GM12878 (cell line): ENCODE data around the gene ZSCAN4. TPM values are rescaled to one million over a fixed set of nuclear protein-coding genes. Genes with fewer than 3 reads are reported as not detected.

ENCODE experiments used
- ATAC-seq: fragments of 200-7000 bp; cut with Tn5 transposase; 3 replicates; pipeline ENCODE4 v1.9.1; 2020; ENCODE audit warnings: mild to moderate bottlenecking, moderate library complexity
- BruUV-seq: library from RNA; stranded (reverse); fragments of 400-500 nt; replicated peaks from 2 replicates; lab custom pipeline; 2021; lab: Mats Ljungman, UMichigan
- CTCF ChIA-PET: fragments of 300-600 bp; sonication (Branson Sonifier 250); formaldehyde crosslinking; extraction: SDS; loops from one replicate; lab custom pipeline; 2021; ENCODE audit warnings: inconsistent platforms; lab: Yijun Ruan, JAX
- POLR2A ChIA-PET: fragments of 350-600 bp; formaldehyde crosslinking; extraction: SDS; loops from one replicate; lab custom pipeline; 2021; ENCODE audit warnings: inconsistent platforms; lab: Charles Lee
- RAD21 ChIA-PET: fragments of 300-600 bp; sonication (Branson Sonifier 250); formaldehyde crosslinking; loops from one replicate; lab custom pipeline; 2023; ENCODE audit warnings: antibody characterized with exemption; ENCODE audit not compliant: unreplicated experiment; lab: Charles Lee
- SMC1A ChIA-PET: fragments of 300-600 bp; sonication (Branson Sonifier 250); formaldehyde crosslinking; loops from one replicate; lab custom pipeline; 2023; ENCODE audit not compliant: unreplicated experiment, uncharacterized antibody; lab: Charles Lee
- DNase-seq: peaks from one replicate; pipeline ENCODE4 v3.0.0-alpha.2; 2011; ENCODE audit warnings: low read depth, low spot score
- FAIRE-seq: peaks from 3 replicates; lab custom pipeline; 2011; peaks lifted over from hg19 to GRCh38; lab: Jason Lieb, UNC
- H2AFZ ChIP-seq: 2 replicates; pipeline ENCODE4 v1.6.0; 2011; ENCODE audit warnings: low read depth, low read length, control low read depth; ENCODE audit not compliant: control insufficient read depth
- H3K27ac ChIP-seq: 2 replicates; pipeline ENCODE4 v1.5.1; 2011; ENCODE audit warnings: control low read depth; ENCODE audit not compliant: control insufficient read depth, insufficient read depth
- H3K27me3 ChIP-seq, 2 experiments: replicated peaks in 1 of 2; 2 replicates each; pipeline versions ENCODE4 v1.6.0 to v1.6.1; 2011; ENCODE audit warnings: low read length in 1 of 2; ENCODE audit not compliant: control insufficient read depth in 2 of 2, insufficient read depth in 2 of 2
- H3K36me3 ChIP-seq, 2 experiments: 2 replicates each; pipeline ENCODE4 v1.5.1; 2011; ENCODE audit warnings: low read length in 1 of 2; ENCODE audit not compliant: control insufficient read depth in 2 of 2, insufficient read depth in 2 of 2
- H3K4me1 ChIP-seq: 2 replicates; pipeline ENCODE4 v1.6.1; 2011; ENCODE audit warnings: mild to moderate bottlenecking, low read length, moderate library complexity, mixed read lengths; ENCODE audit not compliant: control insufficient read depth, insufficient read depth
- H3K4me2 ChIP-seq: 2 replicates; pipeline ENCODE4 v1.6.0; 2011; ENCODE audit warnings: control low read depth; ENCODE audit not compliant: control insufficient read depth, insufficient read depth
- H3K4me3 ChIP-seq: fragments of 200-600 bp; sonication (generic); 2 replicates; pipeline ENCODE4 v1.5.1; 2016
- H3K79me2 ChIP-seq: 2 replicates; pipeline ENCODE4 v1.6.0; 2011; ENCODE audit warnings: low read length; ENCODE audit not compliant: control insufficient read depth, insufficient read depth
- H3K9ac ChIP-seq: 2 replicates; pipeline ENCODE4 v1.8.0; 2011; ENCODE audit warnings: low read length, control low read depth, mixed read lengths; ENCODE audit not compliant: control insufficient read depth, insufficient read depth
- H3K9me3 ChIP-seq: replicated peaks from 3 replicates; pipeline ENCODE4 v1.5.1; 2011; ENCODE audit warnings: mild to moderate bottlenecking, low read length; ENCODE audit not compliant: control insufficient read depth, insufficient read depth
- H4K20me1 ChIP-seq: 2 replicates; pipeline ENCODE4 v1.6.0; 2011; ENCODE audit not compliant: control insufficient read depth, insufficient read depth
- CBFB ChIP-seq: IDR thresholded peaks from 2 replicates; pipeline ENCODE4 v1.6.1; 2016; ENCODE audit warnings: antibody characterized with exemption, low read depth
- CEBPB ChIP-seq, 2 experiments: fragments of 150-350 bp in 1 of 2; IDR thresholded peaks; 2 replicates each; pipeline ENCODE4 v1.6.1; 2012 to 2014; ENCODE audit warnings: low read depth in 2 of 2, low read length in 2 of 2, borderline replicate concordance in 1 of 2, inconsistent platforms in 1 of 2
- IKZF2 ChIP-seq, 2 experiments: fragments of 450-650 bp; IDR thresholded peaks; 2 replicates each; pipeline ENCODE4 v1.6.1; 2017; ENCODE audit warnings: mild to moderate bottlenecking in 2 of 2, moderate library complexity in 2 of 2
- MTA2 ChIP-seq: fragments of 450-650 bp; IDR thresholded peaks from 2 replicates; pipeline ENCODE4 v1.6.1; 2016; ENCODE audit warnings: low read depth, mild to moderate bottlenecking, moderate library complexity
- MYB ChIP-seq: fragments of 150-350 bp; IDR thresholded peaks from 2 replicates; pipeline ENCODE4 v1.6.1; 2014; ENCODE audit warnings: mild to moderate bottlenecking, low read depth, low read length, borderline replicate concordance
- PML ChIP-seq: IDR thresholded peaks from 2 replicates; pipeline ENCODE4 v1.6.1; 2012; ENCODE audit warnings: low read length, inconsistent platforms
- POLR2AphosphoS5 ChIP-seq: IDR thresholded peaks from 2 replicates; pipeline ENCODE4 v1.6.1; 2011; ENCODE audit warnings: mild to moderate bottlenecking, low read length, inconsistent platforms
- POU2F2 ChIP-seq: IDR thresholded peaks from 3 replicates; pipeline ENCODE4 v1.6.1; 2011; ENCODE audit warnings: low read depth, mild to moderate bottlenecking, low read length, borderline replicate concordance
- STAT1 ChIP-seq: fragments of 450-650 bp; conservative IDR thresholded peaks from 2 replicates; pipeline ENCODE4 v1.6.1; 2014; ENCODE audit warnings: antibody characterized with exemption, mild to moderate bottlenecking
- TCF12 ChIP-seq: IDR thresholded peaks from 2 replicates; pipeline ENCODE4 v1.6.1; 2011; ENCODE audit warnings: low read depth, mild to moderate bottlenecking, low read length
- YBX1 ChIP-seq: fragments of 450-650 bp; IDR thresholded peaks from 2 replicates; pipeline ENCODE4 v1.6.1; 2016; ENCODE audit warnings: antibody characterized with exemption
- ZNF207 ChIP-seq: fragments of 450-650 bp; IDR thresholded peaks from 2 replicates; pipeline ENCODE4 v1.6.1; 2014; ENCODE audit warnings: antibody characterized with exemption, mild to moderate bottlenecking, borderline replicate concordance
- WGBS: methylation state at CpG from one replicate; pipeline ENCODE4 v1.1.6; 2016; ENCODE audit warnings: low lambda C conversion rate; ENCODE audit not compliant: insufficient replicate concordance, insufficient coverage; ENCODE audit errors: missing lambda C conversion rate; 5-methylcytosine and 5-hydroxymethylcytosine counted together
- in situ Hi-C: fragments of 300-500 bp; cut with MboI; formaldehyde crosslinking; loops from 9 replicates; pipeline ENCODE4 v1.14.3; 2018; ENCODE audit warnings: mixed read lengths
- intact Hi-C: fragments of 100-400 bp; cut with micrococcal nuclease; formaldehyde crosslinking; loops from one replicate; pipeline ENCODE4 v1.14.2; 2022; ENCODE audit not compliant: unreplicated experiment
- polyA plus RNA-seq, 11 experiments: library from polyadenylated mRNA; depleted of rRNA in 4 of 11; unstranded in 6 of 11; stranded (reverse) in 5 of 11; fragments of >200 nt; fragmentation: Nextera tagmentation in 4 of 11; fragmentation: Illumina TruSeq in 1 of 11; extraction: Ambion mirVana in 4 of 11; extraction: Trizol in 1 of 11; gene quantifications; 1 replicate in 1 of 11; 2 replicates in 10 of 11; pipeline versions ENCODE4 v1.2.1 to v1.2.3, GENCODE V29; 2011 to 2016; ENCODE audit warnings: inconsistent platforms in 2 of 11, missing spikeins in 2 of 11, low read depth in 1 of 11
- total RNA-seq, 4 experiments: library from RNA; depleted of rRNA in 3 of 4; stranded (reverse); fragments of >200 nt in 3 of 4; fragmentation: Illumina TruSeq in 1 of 4; extraction: Trizol in 1 of 4; gene quantifications; 2 replicates each; pipeline versions ENCODE4 v1.2.1 to v1.2.3, GENCODE V29; 2013 to 2021
- TF ChIP-seq, protein P1 (sequence below): fragments of 450-650 bp; IDR thresholded peaks from 2 replicates; pipeline ENCODE4 v1.6.1; 2017; ENCODE audit warnings: antibody characterized with exemption, mild to moderate bottlenecking, moderate library complexity
- TF ChIP-seq, protein P2 (sequence below): IDR thresholded peaks from 2 replicates; pipeline ENCODE4 v1.6.1; 2011; ENCODE audit warnings: borderline replicate concordance, low read depth, mild to moderate bottlenecking, moderate library complexity, low read length; ENCODE audit not compliant: insufficient read depth, poor library complexity, severe bottlenecking

Gene ZSCAN4
- total and polyA plus RNA-seq, 10 of the 15 experiments (the other 5 are each of a cell fraction or from before 2014, with no cell fraction given) = 0.04 to 0.10 (median 0.06) TPM; not detected in 7

DNA sequence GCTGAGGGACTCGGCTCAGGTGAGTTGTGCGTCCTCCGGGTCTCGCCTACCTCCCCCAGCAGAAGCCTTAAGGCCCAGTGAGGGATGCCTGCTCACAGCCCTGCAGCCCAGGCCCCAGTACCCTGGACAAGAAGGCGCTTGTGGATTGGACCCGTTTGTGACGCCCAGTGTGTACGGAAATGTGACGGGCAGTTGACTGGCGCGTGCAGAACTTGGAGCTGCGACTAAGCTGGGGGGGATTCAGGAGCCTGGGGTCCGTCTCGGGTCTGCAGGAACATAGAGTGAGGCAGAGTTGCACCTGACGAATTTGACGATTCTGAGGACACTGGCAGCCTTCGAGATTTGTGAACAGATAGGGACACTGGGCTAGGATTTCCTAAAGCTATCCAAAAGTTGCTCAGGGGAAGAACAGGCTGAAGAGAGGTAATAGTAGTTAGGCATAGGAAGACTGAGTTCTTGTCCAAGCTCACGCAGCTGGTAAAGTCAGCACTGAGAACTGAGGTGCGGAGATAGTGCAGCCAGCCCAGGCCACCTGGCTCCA is 13.6 kb downstream of the ZSCAN4 start:
- RAD21 ChIA-PET = interaction anchor here (1.3 kb wide), 1 partner anchor 49 kb away, joined by 4 read pairs; the partner anchor contains the start of gene ZNF211

DNA sequence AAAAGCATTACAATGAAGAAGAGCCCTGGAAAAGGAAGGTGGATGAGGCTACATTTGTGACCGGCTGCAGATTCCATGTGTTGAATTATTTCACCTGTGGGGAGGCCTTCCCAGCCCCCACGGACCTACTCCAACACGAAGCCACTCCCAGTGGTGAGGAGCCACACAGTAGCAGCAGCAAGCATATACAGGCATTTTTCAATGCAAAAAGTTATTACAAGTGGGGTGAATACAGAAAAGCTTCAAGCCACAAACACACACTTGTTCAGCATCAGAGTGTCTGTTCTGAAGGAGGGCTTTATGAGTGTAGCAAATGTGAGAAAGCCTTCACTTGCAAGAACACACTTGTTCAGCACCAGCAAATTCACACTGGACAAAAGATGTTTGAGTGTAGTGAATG is 18.0 kb downstream of the ZSCAN4 start:
- DNase-seq = no peak
- peaks cover 64% of the 10 kb centered on the region for H3K9me3 ChIP-seq
- H3K36me3 ChIP-seq = peaks cover 9 to 22% of the 10 kb centered on the region in 2 experiments
- H3K79me2 ChIP-seq = peaks cover 23% of the 10 kb centered on the region
- RAD21 ChIA-PET = no interaction called here
- intact Hi-C loops (no loop called here), in situ Hi-C loops (no loop called here)
- POLR2A ChIA-PET = no interaction called here
- no peak overlapping the region for H3K4me3 ChIP-seq
- WGBS = 95% methylated on average over 3 of the region's 3 CpGs
- H3K9ac ChIP-seq = no peak overlapping the region
- SMC1A ChIA-PET = no interaction called here
- H3K27me3 ChIP-seq = no peaks in the 10 kb centered on the region
- ATAC-seq = no peak
- H4K20me1 ChIP-seq = no peaks in the 10 kb centered on the region
- H3K27ac ChIP-seq = no peak overlapping the region
- FAIRE-seq = no peak
- H2AFZ ChIP-seq = no peak overlapping the region
- no TSS peak for BruUV-seq
- CTCF ChIA-PET = no interaction called here
- H3K4me2 ChIP-seq = no peak overlapping the region
- peaks cover 3% of the 10 kb centered on the region; the same call in 1 of the 2 replicates for H3K4me1 ChIP-seq
- TF ChIP-seq IKZF2 (IDR thresholded peaks at IDR 0.05) (no peak), MYB (no peak), POLR2AphosphoS5 (no peak), POU2F2 (no peak), TCF12 (no peak), MTA2 (no peak), CEBPB (IDR thresholded peaks at IDR 0.05; ENCODE audit: borderline replicate concordance in 1 of 2, low read depth in 2 of 2, low read length in 2 of 2) (no peak), PML (no peak), STAT1 (no peak)
- TF ChIP-seq, protein P1, sequence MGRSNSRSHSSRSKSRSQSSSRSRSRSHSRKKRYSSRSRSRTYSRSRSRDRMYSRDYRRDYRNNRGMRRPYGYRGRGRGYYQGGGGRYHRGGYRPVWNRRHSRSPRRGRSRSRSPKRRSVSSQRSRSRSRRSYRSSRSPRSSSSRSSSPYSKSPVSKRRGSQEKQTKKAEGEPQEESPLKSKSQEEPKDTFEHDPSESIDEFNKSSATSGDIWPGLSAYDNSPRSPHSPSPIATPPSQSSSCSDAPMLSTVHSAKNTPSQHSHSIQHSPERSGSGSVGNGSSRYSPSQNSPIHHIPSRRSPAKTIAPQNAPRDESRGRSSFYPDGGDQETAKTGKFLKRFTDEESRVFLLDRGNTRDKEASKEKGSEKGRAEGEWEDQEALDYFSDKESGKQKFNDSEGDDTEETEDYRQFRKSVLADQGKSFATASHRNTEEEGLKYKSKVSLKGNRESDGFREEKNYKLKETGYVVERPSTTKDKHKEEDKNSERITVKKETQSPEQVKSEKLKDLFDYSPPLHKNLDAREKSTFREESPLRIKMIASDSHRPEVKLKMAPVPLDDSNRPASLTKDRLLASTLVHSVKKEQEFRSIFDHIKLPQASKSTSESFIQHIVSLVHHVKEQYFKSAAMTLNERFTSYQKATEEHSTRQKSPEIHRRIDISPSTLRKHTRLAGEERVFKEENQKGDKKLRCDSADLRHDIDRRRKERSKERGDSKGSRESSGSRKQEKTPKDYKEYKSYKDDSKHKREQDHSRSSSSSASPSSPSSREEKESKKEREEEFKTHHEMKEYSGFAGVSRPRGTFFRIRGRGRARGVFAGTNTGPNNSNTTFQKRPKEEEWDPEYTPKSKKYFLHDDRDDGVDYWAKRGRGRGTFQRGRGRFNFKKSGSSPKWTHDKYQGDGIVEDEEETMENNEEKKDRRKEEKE = no peak

More for the DNA sequence above, 13.6 kb downstream of the ZSCAN4 start:
- peak overlapping the region; percentile 81 for H3K4me3 ChIP-seq
- H3K36me3 ChIP-seq = peaks cover 8 to 22% of the 10 kb centered on the region in 2 experiments
- SMC1A ChIA-PET = interaction anchor here (0.7 to 1.3 kb wide), 7 partner anchors 12 to 167 kb away, joined by 3 to 5 read pairs (median 3); partner anchors contain the start of genes ZNF134, ZNF154, ZNF211 and ZNF587
- no peak for ATAC-seq
- 0 out of 2 replicates have a peak, but pooled peaks have one; percentile 4 for TF ChIP-seq CBFB
- 0 out of 2 replicates have a peak, but pooled peaks have one; percentile 3 for TF ChIP-seq POLR2AphosphoS5
- TF ChIP-seq YBX1 = no peak
- TF ChIP-seq ZNF207 = 0 out of 2 replicates have a peak, but pooled peaks have one; percentile 4
- TF ChIP-seq, protein P2, sequence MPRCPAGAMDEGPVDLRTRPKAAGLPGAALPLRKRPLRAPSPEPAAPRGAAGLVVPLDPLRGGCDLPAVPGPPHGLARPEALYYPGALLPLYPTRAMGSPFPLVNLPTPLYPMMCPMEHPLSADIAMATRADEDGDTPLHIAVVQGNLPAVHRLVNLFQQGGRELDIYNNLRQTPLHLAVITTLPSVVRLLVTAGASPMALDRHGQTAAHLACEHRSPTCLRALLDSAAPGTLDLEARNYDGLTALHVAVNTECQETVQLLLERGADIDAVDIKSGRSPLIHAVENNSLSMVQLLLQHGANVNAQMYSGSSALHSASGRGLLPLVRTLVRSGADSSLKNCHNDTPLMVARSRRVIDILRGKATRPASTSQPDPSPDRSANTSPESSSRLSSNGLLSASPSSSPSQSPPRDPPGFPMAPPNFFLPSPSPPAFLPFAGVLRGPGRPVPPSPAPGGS = no peak
- H3K27me3 ChIP-seq = no peaks in the 10 kb centered on the region
- peak overlapping the region; percentile 74 for H3K9ac ChIP-seq
- TSS peak; percentile 62 for BruUV-seq
- POLR2A ChIA-PET = interaction anchor here (0.6 kb wide), 2 partner anchors 36 to 315 kb away, joined by 3 read pairs; no protein-coding TSS in a partner anchor
- intact Hi-C loops = no loop called here
- H2AFZ ChIP-seq = peak overlapping the region; percentile 85
- peaks cover 46% of the 10 kb centered on the region for H3K9me3 ChIP-seq
- WGBS = 14% methylated on average over 18 of the region's 19 CpGs
- H3K79me2 ChIP-seq = peaks cover 23% of the 10 kb centered on the region
- H3K4me1 ChIP-seq = peaks cover 3% of the 10 kb centered on the region; the same call in 1 of the 2 replicates
- DNase-seq = no peak
- CTCF ChIA-PET = interaction anchor here (2.0 kb wide), 1 partner anchor 10 kb away, joined by 7 read pairs; no protein-coding TSS in a partner anchor
- in situ Hi-C loops = no loop called here
- H3K4me2 ChIP-seq = peak overlapping the region; percentile 98
- peak overlapping the region; percentile 53 for H3K27ac ChIP-seq
- no peaks in the 10 kb centered on the region for H4K20me1 ChIP-seq
- no peak for FAIRE-seq
